Stomach (tissue), 4 donors: ENCODE measurements around the gene FTO.

Experiments used
- EP300 ChIP-seq: sonication (generic); formaldehyde crosslinking; IDR thresholded peaks from one replicate; pipeline ENCODE4 v1.6.1; 2017; ENCODE audit warnings: antibody characterized with exemption
- POLR2A ChIP-seq, 4 donors: fragments of 450-650 bp; IDR thresholded peaks; one replicate each; pipeline ENCODE4 v1.6.1; 2016; ENCODE audit warnings: antibody characterized with exemption in 4 of 4, control low read depth in 2 of 4, mild to moderate bottlenecking in 1 of 4, moderate library complexity in 1 of 4
- POLR2AphosphoS5 ChIP-seq, 3 donors: sonication (generic); formaldehyde crosslinking; IDR thresholded peaks; one replicate each; pipeline ENCODE4 v1.6.1; 2016; ENCODE audit warnings: antibody characterized with exemption in 3 of 3
- TF ChIP-seq, protein P1 (sequence below), 7 experiments: fragments of 450-650 bp in 4 of 7; fragments of 200-600 bp in 3 of 7; sonication (generic) in 3 of 7; IDR thresholded peaks; one replicate each; pipeline ENCODE4 v1.5.1; 2016 to 2019; ENCODE audit warnings: antibody characterized with exemption in 7 of 7, control low read depth in 2 of 7, mild to moderate bottlenecking in 1 of 7

DNA sequence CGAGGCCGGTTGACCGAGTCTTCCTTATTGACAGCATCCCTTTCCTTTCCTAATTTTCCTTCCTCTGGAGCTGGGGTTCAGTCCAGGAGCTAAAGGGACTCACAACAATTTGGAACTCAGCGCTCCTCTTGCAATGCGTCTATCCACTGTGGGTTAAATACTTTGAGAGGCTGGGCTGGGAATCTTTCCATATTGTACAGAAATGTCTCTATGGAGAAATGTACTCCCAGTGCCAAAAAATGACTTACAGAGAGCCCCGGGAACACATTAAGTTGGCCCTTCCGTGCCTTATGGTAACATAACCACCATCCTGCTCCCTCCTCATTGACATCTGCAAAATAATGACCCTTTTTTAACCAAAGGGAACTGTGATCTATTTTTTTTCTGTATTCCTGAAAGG is 192.8 kb downstream of the FTO start:
- TF ChIP-seq, protein P1, sequence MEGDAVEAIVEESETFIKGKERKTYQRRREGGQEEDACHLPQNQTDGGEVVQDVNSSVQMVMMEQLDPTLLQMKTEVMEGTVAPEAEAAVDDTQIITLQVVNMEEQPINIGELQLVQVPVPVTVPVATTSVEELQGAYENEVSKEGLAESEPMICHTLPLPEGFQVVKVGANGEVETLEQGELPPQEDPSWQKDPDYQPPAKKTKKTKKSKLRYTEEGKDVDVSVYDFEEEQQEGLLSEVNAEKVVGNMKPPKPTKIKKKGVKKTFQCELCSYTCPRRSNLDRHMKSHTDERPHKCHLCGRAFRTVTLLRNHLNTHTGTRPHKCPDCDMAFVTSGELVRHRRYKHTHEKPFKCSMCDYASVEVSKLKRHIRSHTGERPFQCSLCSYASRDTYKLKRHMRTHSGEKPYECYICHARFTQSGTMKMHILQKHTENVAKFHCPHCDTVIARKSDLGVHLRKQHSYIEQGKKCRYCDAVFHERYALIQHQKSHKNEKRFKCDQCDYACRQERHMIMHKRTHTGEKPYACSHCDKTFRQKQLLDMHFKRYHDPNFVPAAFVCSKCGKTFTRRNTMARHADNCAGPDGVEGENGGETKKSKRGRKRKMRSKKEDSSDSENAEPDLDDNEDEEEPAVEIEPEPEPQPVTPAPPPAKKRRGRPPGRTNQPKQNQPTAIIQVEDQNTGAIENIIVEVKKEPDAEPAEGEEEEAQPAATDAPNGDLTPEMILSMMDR (IDR thresholded peaks at IDR 0.05) = no peak
- TF ChIP-seq EP300 (no peak), POLR2A (IDR thresholded peaks at IDR 0.05) (no peak), POLR2AphosphoS5 (IDR thresholded peaks at IDR 0.05) (no peak)
